Panc1 (cell line): ENCODE data around the gene TSHZ2. TPM values are rescaled to one million over a fixed set of nuclear protein-coding genes. Genes with fewer than 3 reads are reported as not detected.

Experiments
- ATAC-seq: fragments of 200-7000 bp; cut with Tn5 transposase; 2 replicates; pipeline ENCODE4 v1.9.1; 2020; ENCODE audit warnings: mild to moderate bottlenecking, moderate library complexity
- BruUV-seq: library from RNA; stranded (reverse); fragments of 400-500 nt; replicated peaks from 2 replicates; lab custom pipeline; 2021; lab: Mats Ljungman, UMichigan
- CTCF ChIA-PET: fragments of 300-600 bp; sonication (Branson Sonifier 250); formaldehyde crosslinking; loops from one replicate; lab custom pipeline; 2022; ENCODE audit warnings: antibody characterized with exemption; lab: Charles Lee
- POLR2A ChIA-PET: fragments of 300-600 bp; sonication (Branson Sonifier 250); formaldehyde crosslinking; loops from one replicate; lab custom pipeline; 2022; ENCODE audit warnings: antibody characterized with exemption; lab: Charles Lee
- DNase-seq: peaks from one replicate; pipeline ENCODE4 v3.0.0-alpha.2; 2010; ENCODE audit warnings: low read depth, low spot score
- H3K27ac ChIP-seq: 2 replicates; pipeline ENCODE4 v1.5.1; 2011; ENCODE audit warnings: mild to moderate bottlenecking, low read length, inconsistent platforms
- H3K27me3 ChIP-seq: fragments of 200-500 bp; sonication (Bioruptor generic); 2 replicates; pipeline ENCODE4 v1.6.0; 2014; ENCODE audit warnings: low read length, inconsistent platforms; ENCODE audit not compliant: control insufficient read depth, insufficient read depth
- H3K36me3 ChIP-seq: fragments of 200-500 bp; sonication (Bioruptor generic); 2 replicates; pipeline ENCODE4 v1.5.1; 2014; ENCODE audit warnings: inconsistent platforms, mild to moderate bottlenecking, low read length, moderate library complexity; ENCODE audit not compliant: control insufficient read depth, insufficient read depth
- H3K4me1 ChIP-seq: 2 replicates; pipeline ENCODE4 v1.5.1; 2011; ENCODE audit warnings: inconsistent platforms, mild to moderate bottlenecking, low read length, moderate library complexity; ENCODE audit not compliant: control insufficient read depth, insufficient read depth
- H3K4me3 ChIP-seq, 2 experiments: 2 replicates each; pipeline ENCODE4 v1.5.1; 2011 to 2012; ENCODE audit warnings: low read depth in 2 of 2, low read length in 2 of 2, mild to moderate bottlenecking in 2 of 2, inconsistent platforms in 1 of 2, moderate library complexity in 1 of 2
- H3K9me3 ChIP-seq: fragments of 200-500 bp; sonication (Bioruptor generic); 2 replicates; pipeline ENCODE4 v1.5.1; 2014; ENCODE audit warnings: low read depth, mild to moderate bottlenecking, inconsistent platforms, low read length, moderate library complexity; ENCODE audit not compliant: control insufficient read depth, insufficient read depth
- CTCF ChIP-seq: fragments of 450-650 bp; IDR thresholded peaks from 2 replicates; pipeline ENCODE4 v1.5.1; 2017; ENCODE audit warnings: mild to moderate bottlenecking
- POLR2AphosphoS5 ChIP-seq: IDR thresholded peaks from 2 replicates; pipeline ENCODE4 v1.6.1; 2012; ENCODE audit warnings: mild to moderate bottlenecking, low read depth, low read length, moderate library complexity
- SIN3A ChIP-seq: IDR thresholded peaks from 2 replicates; pipeline ENCODE4 v1.6.1; 2012; ENCODE audit warnings: low read depth, mild to moderate bottlenecking, low read length, moderate library complexity, borderline replicate concordance; ENCODE audit not compliant: insufficient read depth
- TCF7L2 ChIP-seq: IDR thresholded peaks from 2 replicates; pipeline ENCODE4 v1.6.1; 2011; ENCODE audit warnings: mild to moderate bottlenecking, low read depth, low read length, inconsistent platforms
- in situ Hi-C: cut with HindIII; loops from 2 replicates; pipeline ENCODE4 v1.10.0; 2016; ENCODE audit warnings: low sequenced_read_pairs, low pct_unique_long_range_greater_than_20kb
- intact Hi-C: fragments of 100-400 bp; cut with micrococcal nuclease; formaldehyde crosslinking; loops from one replicate; pipeline ENCODE4 v1.10.0; 2022; ENCODE audit not compliant: unreplicated experiment
- total RNA-seq: library from RNA; stranded (reverse); gene quantifications from one replicate; pipeline ENCODE4 v1.2.1, GENCODE V29; 2021; ENCODE audit not compliant: unreplicated experiment
- TF ChIP-seq, protein P1 (sequence below), 2 experiments: IDR thresholded peaks; 2 replicates each; pipeline ENCODE4 v1.6.1; 2011 to 2012; ENCODE audit warnings: low read depth in 2 of 2, control low read depth in 1 of 2, low read length in 1 of 2, mild to moderate bottlenecking in 1 of 2, moderate library complexity in 1 of 2; ENCODE audit not compliant: insufficient read depth in 1 of 2

The TSHZ2 gene
- total RNA-seq, 1 experiment from 2014 or later = 0.36 TPM

DNA sequence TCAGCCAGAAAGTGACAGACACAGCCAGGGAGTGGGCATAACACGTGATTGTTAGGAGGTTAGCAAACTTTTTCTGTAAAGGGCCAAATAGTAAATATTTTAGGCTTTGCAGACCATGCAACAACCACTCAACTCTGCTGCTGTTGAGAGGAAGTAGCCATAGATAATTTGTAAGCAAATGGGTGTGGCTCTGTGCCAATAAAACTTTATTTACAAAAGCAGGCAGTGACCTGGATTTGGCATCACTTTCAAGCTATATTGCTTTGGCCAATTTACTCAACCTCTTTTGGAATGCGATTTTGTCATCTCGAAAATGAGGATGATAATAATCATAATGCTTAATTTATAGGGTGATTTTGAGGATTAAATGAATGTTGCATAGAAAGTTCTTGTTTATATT lies 152.6 kb downstream of the TSHZ2 start:
- no peak overlapping the region for H3K4me3 ChIP-seq
- no peaks in the 10 kb centered on the region for H3K4me1 ChIP-seq
- intact Hi-C loops = loop anchor here (1.0 kb wide), 1 partner anchor 16 kb away; no protein-coding TSS in a partner anchor
- in situ Hi-C loops = no loop called here
- DNase-seq (no peak), ATAC-seq (no peak)
- no peak overlapping the region for H3K27ac ChIP-seq
- TF ChIP-seq SIN3A (no peak), CTCF (no peak), POLR2AphosphoS5 (no peak), TCF7L2 (no peak)
- TF ChIP-seq, protein P1, sequence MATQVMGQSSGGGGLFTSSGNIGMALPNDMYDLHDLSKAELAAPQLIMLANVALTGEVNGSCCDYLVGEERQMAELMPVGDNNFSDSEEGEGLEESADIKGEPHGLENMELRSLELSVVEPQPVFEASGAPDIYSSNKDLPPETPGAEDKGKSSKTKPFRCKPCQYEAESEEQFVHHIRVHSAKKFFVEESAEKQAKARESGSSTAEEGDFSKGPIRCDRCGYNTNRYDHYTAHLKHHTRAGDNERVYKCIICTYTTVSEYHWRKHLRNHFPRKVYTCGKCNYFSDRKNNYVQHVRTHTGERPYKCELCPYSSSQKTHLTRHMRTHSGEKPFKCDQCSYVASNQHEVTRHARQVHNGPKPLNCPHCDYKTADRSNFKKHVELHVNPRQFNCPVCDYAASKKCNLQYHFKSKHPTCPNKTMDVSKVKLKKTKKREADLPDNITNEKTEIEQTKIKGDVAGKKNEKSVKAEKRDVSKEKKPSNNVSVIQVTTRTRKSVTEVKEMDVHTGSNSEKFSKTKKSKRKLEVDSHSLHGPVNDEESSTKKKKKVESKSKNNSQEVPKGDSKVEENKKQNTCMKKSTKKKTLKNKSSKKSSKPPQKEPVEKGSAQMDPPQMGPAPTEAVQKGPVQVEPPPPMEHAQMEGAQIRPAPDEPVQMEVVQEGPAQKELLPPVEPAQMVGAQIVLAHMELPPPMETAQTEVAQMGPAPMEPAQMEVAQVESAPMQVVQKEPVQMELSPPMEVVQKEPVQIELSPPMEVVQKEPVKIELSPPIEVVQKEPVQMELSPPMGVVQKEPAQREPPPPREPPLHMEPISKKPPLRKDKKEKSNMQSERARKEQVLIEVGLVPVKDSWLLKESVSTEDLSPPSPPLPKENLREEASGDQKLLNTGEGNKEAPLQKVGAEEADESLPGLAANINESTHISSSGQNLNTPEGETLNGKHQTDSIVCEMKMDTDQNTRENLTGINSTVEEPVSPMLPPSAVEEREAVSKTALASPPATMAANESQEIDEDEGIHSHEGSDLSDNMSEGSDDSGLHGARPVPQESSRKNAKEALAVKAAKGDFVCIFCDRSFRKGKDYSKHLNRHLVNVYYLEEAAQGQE (IDR thresholded peaks at IDR 0.05; ENCODE audit: insufficient read depth in 1 of 2, low read depth in 2 of 2, low read length in 1 of 2) = no peak
- ChIA-PET CTCF (no interaction called here), POLR2A (no interaction called here)
- no TSS peak for BruUV-seq
- H3K27me3 ChIP-seq = peaks cover 2% of the 10 kb centered on the region
- no peaks in the 10 kb centered on the region for H3K36me3 ChIP-seq
- H3K9me3 ChIP-seq = no peaks in the 10 kb centered on the region

DNA sequence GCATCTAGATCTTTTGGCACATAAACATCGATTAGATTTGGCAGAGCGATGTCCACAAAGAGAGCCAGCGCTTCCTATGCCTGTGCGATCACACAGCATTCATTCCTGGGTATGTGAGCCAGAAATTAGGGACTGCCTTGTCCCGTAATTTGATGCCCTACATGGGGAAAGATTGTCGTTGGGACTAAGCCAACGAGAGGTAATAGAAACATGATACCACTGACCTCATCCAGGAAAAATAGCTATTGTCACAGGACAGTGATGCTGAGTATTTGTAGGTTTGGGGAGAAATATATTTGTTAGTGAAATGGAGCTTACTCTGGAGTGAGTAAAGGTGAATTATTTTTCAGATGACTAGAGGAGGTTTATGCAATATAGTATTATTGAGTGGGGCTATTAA lies 154.0 kb downstream of the TSHZ2 start:
- no peaks in the 10 kb centered on the region for H3K36me3 ChIP-seq
- ChIA-PET CTCF (no interaction called here), POLR2A (no interaction called here)
- in situ Hi-C loops = no loop called here
- no TSS peak for BruUV-seq
- H3K9me3 ChIP-seq = no peaks in the 10 kb centered on the region
- DNase-seq (no peak), ATAC-seq (no peak)
- intact Hi-C loops = no loop called here
- no peak overlapping the region for H3K27ac ChIP-seq
- H3K27me3 ChIP-seq = no peaks in the 10 kb centered on the region
- H3K4me1 ChIP-seq = no peaks in the 10 kb centered on the region
- TF ChIP-seq, protein P1 (IDR thresholded peaks at IDR 0.05; ENCODE audit: insufficient read depth in 1 of 2, low read depth in 2 of 2, low read length in 1 of 2) = no peak
- TF ChIP-seq CTCF (no peak), TCF7L2 (no peak), SIN3A (no peak), POLR2AphosphoS5 (no peak)
- no peak overlapping the region for H3K4me3 ChIP-seq
